ENCODE measurements around the gene NEK4.

NEK4 gene

GRCh38 chr3:52663098-52663497 is 107.6 kb downstream of the NEK4 start:
- DNase-seq (ENCODE audit: low spot score) = no peak

- DNase-seq (ENCODE audit: low spot score) = no peak
Observed at GRCh38 chr3:52660046-52660445, 110.7 kb downstream of the NEK4 start.
